B cell (primary cell): ENCODE results near the gene GTF3A.

Experiments used
- EZH2 ChIP-seq: IDR thresholded peaks from 2 replicates; pipeline ENCODE4 v1.6.1; 2012; ENCODE audit warnings: borderline replicate concordance, low read depth, mild to moderate bottlenecking, moderate library complexity, low read length; ENCODE audit not compliant: insufficient read depth, poor library complexity, severe bottlenecking
- TF ChIP-seq, protein P1 (sequence below): fragments of 200-600 bp; IDR thresholded peaks from one replicate; pipeline ENCODE4 v1.8.0; 2022; ENCODE audit warnings: antibody characterized with exemption, mild to moderate bottlenecking

GRCh38 chr13:27388241-27388640, 36.2 kb upstream of the GTF3A start:
- TF ChIP-seq EZH2: no peak
- TF ChIP-seq, protein P1, sequence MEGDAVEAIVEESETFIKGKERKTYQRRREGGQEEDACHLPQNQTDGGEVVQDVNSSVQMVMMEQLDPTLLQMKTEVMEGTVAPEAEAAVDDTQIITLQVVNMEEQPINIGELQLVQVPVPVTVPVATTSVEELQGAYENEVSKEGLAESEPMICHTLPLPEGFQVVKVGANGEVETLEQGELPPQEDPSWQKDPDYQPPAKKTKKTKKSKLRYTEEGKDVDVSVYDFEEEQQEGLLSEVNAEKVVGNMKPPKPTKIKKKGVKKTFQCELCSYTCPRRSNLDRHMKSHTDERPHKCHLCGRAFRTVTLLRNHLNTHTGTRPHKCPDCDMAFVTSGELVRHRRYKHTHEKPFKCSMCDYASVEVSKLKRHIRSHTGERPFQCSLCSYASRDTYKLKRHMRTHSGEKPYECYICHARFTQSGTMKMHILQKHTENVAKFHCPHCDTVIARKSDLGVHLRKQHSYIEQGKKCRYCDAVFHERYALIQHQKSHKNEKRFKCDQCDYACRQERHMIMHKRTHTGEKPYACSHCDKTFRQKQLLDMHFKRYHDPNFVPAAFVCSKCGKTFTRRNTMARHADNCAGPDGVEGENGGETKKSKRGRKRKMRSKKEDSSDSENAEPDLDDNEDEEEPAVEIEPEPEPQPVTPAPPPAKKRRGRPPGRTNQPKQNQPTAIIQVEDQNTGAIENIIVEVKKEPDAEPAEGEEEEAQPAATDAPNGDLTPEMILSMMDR: no peak
